HuH-7.5 (cell line): ENCODE measurements around the gene NUAK2.

ENCODE experiments used
- DNase-seq: peaks from one replicate; pipeline ENCODE4 v3.0.0; 2011; ENCODE audit warnings: low spot score

Gene NUAK2

DNA sequence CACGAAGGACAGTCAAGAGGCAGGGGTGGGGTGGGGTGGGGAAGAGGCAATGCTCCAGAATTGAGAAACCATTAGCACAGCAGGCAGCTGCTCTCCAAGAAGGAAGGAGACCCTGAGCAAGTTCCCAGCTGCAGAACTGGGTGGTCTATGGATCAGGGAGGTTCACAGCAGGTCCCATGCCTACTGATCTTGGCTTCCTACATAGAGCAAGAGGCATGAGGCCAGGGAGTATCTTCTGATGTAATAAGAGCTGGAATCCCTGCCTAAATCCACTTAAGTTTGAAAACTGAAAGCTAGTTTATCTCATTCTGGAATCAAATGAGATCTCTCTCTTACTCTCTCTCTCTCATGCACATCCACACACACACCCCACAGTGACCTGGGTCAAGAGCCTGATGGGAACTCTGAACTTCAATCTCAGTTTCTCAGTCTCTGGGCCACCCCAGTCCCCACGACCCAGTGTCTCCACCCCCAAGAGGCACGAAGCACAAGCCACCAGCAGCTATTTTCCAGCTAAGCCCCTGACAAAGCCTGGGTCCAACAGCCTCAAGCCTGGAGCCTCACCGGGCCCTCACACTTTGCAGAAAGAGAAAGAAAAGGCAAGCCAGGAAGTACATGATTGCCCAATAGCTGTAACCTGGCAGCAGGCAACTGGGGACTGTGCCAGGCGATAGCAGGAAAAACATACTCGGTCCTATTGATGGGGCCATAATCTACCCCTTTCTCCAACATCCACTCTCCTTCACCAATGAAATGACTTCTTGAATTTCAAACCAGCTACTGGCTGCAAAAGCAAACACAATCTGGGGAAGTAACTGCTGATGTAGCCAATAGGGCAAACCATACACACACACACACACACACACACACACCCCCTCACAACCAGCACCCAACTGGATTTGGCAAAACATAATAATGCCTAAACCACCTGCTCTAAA, 2.2 kb downstream of the NUAK2 start:
- DNase-seq: peak; percentile 53

GRCh38 chr1:205318231-205318991, 3.1 kb downstream of the NUAK2 start:
- peak; percentile 87 for DNase-seq

- DNase-seq: peak; percentile 59
Observed at GRCh38 chr1:205317311-205317917, 4.1 kb downstream of the NUAK2 start.

DNA sequence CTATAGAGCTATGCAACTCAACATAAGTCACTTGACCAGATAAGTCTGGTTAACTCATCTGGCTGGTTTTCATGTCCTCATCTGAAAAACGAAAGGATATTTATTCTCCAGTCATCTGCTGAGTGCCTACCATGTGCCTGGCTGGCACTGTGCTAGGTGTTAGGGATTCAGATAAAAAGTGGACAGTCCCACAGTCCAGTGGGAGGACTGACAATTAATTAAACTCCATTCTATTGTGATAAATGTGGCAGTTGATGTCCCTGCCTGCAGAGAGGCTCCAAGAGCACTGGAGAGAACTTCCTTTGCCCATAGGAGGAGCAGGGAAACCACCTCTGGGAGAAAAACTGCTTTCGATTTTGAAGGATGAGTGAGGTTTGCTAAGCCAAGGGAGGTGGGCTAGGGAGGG, 5.4 kb downstream of the NUAK2 start:
- DNase-seq: no peak

- DNase-seq: no peak
Observed at GRCh38 chr1:205315008-205315618, 6.4 kb downstream of the NUAK2 start.

DNA sequence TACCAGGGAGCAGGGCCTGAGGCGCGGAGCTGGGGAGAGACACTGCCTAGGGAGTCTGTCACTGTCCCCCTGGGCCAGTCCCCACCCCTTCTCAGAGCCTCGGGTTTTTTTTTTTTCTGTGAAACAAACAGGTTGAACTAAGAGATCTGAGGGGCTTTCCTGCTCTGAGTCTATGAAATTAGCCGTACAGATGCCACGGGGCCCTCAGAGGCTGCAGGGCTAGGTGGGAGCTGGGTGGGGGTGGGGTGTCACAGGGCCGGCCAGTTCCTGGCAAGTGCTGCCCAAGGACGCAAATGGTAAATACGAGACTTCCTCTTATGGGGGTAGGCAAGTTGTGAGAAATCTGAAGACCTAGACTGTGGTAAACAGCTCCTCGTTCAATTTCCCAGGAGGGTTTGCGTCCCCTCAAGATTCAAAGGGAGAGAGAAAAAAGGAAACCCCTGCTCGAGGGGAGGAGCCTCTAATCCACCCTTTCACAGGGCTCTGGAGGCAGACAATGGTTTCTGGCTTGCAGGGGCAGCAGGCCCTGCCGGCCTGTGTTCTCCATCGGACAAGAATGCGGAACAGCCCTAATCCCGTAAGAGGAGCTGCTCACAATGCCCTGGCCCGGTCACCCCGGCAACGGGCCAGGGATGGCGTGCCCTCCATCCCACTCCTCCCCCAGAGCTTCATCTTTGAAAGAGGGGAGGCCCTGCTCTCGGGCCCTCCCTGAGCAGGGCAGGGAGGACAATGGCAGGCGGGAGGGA, 7.8 kb downstream of the NUAK2 start:
- no peak for DNase-seq

DNA sequence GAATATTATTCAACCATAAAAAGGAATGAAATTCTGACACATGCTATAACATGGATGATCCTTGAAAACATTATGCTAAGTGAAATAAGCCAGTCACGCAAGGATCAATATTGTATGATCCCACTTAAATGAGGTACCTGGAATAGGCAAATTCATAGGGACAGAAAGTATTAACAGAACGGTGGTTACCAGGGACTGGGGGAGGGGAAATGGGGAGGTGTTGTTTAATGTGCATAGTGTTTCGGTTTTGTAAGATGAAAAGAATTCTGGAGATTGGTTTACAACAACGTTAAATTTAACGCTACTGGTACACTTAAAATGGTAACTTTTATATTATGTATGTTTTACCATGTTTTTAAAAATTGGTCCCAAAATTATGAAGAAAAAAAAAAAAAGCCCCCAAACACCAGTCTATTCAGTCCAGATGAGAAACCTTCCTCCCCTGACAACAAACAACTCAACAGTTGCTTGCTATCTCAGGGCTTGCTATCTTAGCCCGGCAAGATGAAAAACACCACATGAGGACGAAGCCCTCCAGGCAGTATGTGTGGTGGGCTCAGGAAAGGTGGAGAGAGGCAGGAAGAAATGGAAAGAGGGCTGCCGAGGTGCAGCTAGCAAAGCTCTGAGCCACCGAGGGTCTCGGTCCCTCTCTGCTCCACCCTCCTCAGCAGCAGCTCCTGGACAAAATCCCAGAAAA, 8.5 kb downstream of the NUAK2 start:
- DNase-seq: no peak

- no peak for DNase-seq
Observed at GRCh38 chr1:205310976-205311704, 10.4 kb downstream of the NUAK2 start.

DNA sequence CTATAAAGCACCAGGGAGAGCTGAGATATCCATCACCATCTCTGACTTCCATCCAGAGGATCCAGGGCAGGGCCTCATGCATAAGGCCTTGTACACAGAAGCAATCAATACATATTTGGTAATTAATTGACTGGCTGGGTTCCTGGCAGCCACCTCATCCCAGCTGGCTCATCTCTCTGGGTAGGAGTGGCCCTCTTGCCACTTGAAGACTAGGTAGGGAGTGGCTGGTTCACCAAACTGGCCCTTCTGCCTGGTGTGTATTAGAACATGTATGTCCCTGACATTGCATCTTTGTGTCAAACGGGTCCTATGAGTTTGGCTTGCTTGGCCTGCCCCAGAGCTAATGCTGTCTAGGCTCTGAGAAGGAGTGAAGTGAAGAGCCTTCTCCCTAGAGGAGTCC, 11.8 kb downstream of the NUAK2 start:
- no peak for DNase-seq

- no peak for DNase-seq
Observed at GRCh38 chr1:205306929-205307566, 14.5 kb downstream of the NUAK2 start.

DNA sequence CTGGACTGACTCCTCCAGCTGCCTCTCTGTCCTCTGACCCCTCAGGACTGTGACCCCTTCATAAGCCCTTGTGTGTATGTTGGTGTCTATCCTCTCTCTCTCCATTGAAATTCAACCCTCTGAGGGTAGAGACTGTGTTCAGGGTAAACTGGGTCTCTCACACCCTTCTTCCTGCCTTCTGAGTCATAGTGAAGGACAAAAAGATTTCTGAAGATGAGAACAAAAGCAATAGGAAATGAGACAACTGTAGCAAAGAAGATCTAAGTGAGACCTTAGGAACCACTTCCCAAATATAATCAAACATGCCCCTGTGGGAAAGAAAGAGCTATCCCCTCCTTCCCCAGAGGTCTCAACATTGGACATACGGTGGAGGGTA, 16.9 kb downstream of the NUAK2 start:
- no peak for DNase-seq

DNA sequence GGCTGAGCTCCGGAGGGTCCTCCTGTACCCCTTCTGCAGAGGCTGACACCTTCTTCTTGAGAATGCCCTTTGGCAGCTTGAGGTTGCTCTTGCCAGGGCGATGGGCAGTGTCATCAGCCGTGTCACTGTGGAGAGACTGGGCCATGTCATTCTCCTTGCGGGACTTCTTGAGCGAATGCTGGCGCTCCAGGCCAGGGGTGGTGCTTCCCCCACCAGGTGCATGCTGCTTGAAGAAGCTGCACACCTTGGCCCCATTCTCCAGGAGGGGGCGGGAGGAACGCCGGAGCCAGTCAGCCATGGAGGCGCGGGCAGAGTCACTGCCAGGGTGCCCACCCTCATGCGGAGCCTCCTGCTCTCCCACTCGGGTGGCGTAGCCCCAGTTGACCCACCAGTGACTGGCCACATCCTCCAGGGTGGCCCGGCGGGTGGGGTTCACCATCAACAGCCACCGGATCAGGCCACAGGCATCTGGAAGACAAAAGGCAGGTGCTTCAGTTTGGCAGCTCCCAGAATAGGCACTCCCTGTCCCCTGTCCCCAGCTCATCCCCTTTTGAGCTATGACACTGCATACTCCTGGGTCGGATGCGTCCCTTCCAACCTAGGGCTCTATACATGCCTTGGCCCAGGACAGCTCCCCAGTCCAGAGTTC, 17.4 kb downstream of the NUAK2 start:
- DNase-seq: no peak

DNA sequence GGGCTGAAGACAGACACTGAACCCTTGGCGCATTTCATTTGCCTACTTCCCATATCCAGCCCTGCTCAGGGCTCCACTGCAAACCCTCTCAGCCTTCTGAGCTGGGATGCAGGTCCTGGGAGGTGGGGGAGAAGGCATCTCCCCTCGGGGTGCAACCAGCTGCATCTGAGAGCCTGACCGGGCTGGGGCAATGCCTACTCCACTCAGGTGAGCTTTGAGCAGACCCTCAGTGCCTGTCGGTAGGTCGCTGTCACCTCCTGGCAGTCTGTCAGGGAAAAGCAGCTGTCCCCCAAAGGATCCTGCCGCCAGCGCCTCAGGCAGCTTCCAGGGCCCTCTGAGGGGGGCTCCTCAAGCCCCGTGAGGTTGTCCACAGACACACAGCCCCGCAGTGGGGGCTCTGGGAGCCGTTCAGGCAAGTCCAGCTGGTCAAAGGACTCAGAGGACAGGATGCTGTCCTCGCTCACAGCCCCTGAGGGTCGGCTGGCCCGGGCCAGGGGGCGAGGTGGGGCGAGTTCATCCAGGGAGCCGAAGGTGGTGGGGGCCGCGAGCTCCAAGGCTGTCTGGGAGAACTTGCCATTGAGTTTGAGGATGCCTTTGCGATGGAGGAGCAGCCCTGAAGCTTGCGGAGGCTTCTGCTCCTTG, 18.2 kb downstream of the NUAK2 start:
- DNase-seq: no peak

GRCh38 chr1:205301842-205302588, 19.5 kb downstream of the NUAK2 start:
- no peak for DNase-seq

DNA sequence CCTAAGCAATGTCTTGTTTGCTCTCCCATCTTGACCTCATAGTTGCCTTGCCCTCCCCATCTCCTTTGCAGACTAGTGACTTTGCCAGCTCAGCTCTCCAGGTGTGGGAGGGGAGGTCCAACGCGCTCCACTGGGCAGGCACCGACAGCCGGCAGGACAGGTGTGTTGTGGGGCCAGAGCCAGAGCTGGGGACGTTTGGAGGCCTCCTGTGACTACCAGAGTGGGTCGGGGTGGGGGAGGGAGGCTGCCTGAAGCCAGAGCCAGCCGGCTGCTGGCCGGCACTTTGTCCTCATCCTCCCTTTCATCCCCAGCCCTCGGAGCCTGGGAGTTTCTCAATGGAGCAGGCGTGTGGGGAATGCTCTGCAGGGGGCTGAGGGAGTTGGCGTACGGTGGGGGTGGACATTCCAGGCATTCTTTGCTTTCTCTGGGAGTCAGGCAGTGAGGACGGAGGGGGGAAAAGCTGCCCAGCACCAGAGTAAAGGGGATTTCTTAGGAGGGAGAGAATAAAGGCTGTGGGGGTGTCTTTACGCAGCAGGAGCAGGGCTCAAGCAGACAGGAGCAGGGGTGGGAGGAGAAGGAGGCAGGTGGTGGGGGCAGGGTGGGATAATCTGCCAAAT, 20.2 kb downstream of the NUAK2 start:
- peak; percentile 74 for DNase-seq

- DNase-seq: no peak
Observed at GRCh38 chr1:205300149-205300548, 21.4 kb downstream of the NUAK2 start.

GRCh38 chr1:205298191-205298994, 23.2 kb downstream of the NUAK2 start:
- no peak for DNase-seq
